CD14-positive monocyte (primary cell): ENCODE measurements around the gene MGAT4A. TPM values are rescaled to one million over a fixed set of nuclear protein-coding genes. Genes with fewer than 3 reads are reported as not detected.

ENCODE experiments used
- DNase-seq, 3 donors: peaks; one replicate each; pipeline ENCODE4 v3.0.0-alpha.2; 2011 to 2022
- H2AFZ ChIP-seq: 2 replicates; pipeline ENCODE4 v1.6.0; 2012; ENCODE audit warnings: mild to moderate bottlenecking, low read depth, low read length, inconsistent platforms; ENCODE audit not compliant: insufficient read depth, poor library complexity, severe bottlenecking
- H3K27ac ChIP-seq, 2 donors: 1 replicate in 1 of 2; 2 replicates in 1 of 2; pipeline ENCODE4 v1.5.1; 2012 to 2013; ENCODE audit warnings: low read length in 2 of 2, control low read depth in 1 of 2, inconsistent platforms in 1 of 2, low read depth in 1 of 2, mild to moderate bottlenecking in 1 of 2
- H3K27me3 ChIP-seq, 2 donors: one replicate each; pipeline versions ENCODE4 v1.6.0 to v1.6.1; 2011 to 2013; ENCODE audit warnings: low read length in 2 of 2; ENCODE audit not compliant: control insufficient read depth in 2 of 2, insufficient read depth in 2 of 2
- H3K36me3 ChIP-seq, 2 donors: replicated peaks in 1 of 2; 1 replicate in 1 of 2; 2 replicates in 1 of 2; pipeline versions ENCODE4 v1.5.1 to v1.6.1; 2012 to 2013; ENCODE audit warnings: low read length in 2 of 2, control low read depth in 1 of 2, inconsistent platforms in 1 of 2, mild to moderate bottlenecking in 1 of 2; ENCODE audit not compliant: insufficient read depth in 2 of 2, control insufficient read depth in 1 of 2
- H3K4me1 ChIP-seq, 2 donors: 1 replicate in 1 of 2; 2 replicates in 1 of 2; pipeline versions ENCODE4 v1.5.1 to v1.6.1; 2012 to 2013; ENCODE audit warnings: low read length in 2 of 2, control low read depth in 1 of 2, inconsistent platforms in 1 of 2, mild to moderate bottlenecking in 1 of 2, moderate library complexity in 1 of 2; ENCODE audit not compliant: insufficient read depth in 2 of 2, control insufficient read depth in 1 of 2
- H3K4me2 ChIP-seq: replicated peaks from 2 replicates; pipeline ENCODE3; 2012; ENCODE audit warnings: low read length, moderate library complexity, mild to moderate bottlenecking; ENCODE audit not compliant: poor library complexity, severe bottlenecking; ENCODE audit errors: extremely low read depth
- H3K4me3 ChIP-seq, 3 experiments: fragments of 200-600 bp in 1 of 3; sonication (generic) in 1 of 3; replicated peaks in 1 of 3; 1 replicate in 2 of 3; 2 replicates in 1 of 3; pipeline ENCODE4 v1.5.1; 2011 to 2013; ENCODE audit warnings: low read length in 3 of 3, mild to moderate bottlenecking in 3 of 3, control low read depth in 2 of 3, low read depth in 2 of 3, inconsistent platforms in 1 of 3, moderate library complexity in 1 of 3
- H3K79me2 ChIP-seq: 2 replicates; pipeline ENCODE4 v1.6.0; 2012; ENCODE audit warnings: mild to moderate bottlenecking, control low read depth, inconsistent platforms, low read length, moderate library complexity; ENCODE audit not compliant: insufficient read depth
- H3K9ac ChIP-seq: 2 replicates; pipeline ENCODE4 v1.6.0; 2017; ENCODE audit warnings: low read length, mild to moderate bottlenecking; ENCODE audit not compliant: insufficient read depth, poor library complexity, severe bottlenecking
- H3K9me3 ChIP-seq, 2 donors: replicated peaks in 1 of 2; 1 replicate in 1 of 2; 2 replicates in 1 of 2; pipeline versions ENCODE4 v1.5.1 to v1.6.1; 2012 to 2013; ENCODE audit warnings: low read length in 2 of 2, control low read depth in 1 of 2; ENCODE audit not compliant: control insufficient read depth in 1 of 2, insufficient read depth in 1 of 2
- H4K20me1 ChIP-seq: 2 replicates; pipeline ENCODE4 v1.6.0; 2012; ENCODE audit warnings: mild to moderate bottlenecking, low read length, control low read depth, moderate library complexity; ENCODE audit not compliant: insufficient read depth
- H3K27ac Mint-ChIP-seq, 7 donors: one replicate each; pipeline ENCODE4 v1.8.0; 2020; ENCODE audit warnings: mild to moderate bottlenecking in 7 of 7, mixed read lengths in 7 of 7, moderate library complexity in 6 of 7, inconsistent platforms in 2 of 7
- H3K27me3 Mint-ChIP-seq, 3 donors: one replicate each; pipeline ENCODE4 v1.8.0; 2021 to 2022; ENCODE audit warnings: low read depth in 3 of 3, mild to moderate bottlenecking in 3 of 3, mixed read lengths in 3 of 3, moderate library complexity in 3 of 3, inconsistent platforms in 1 of 3
- H3K36me3 Mint-ChIP-seq, 2 donors: one replicate each; pipeline ENCODE4 v1.8.0; 2020; ENCODE audit warnings: mixed read lengths in 2 of 2, inconsistent platforms in 1 of 2, mild to moderate bottlenecking in 1 of 2
- H3K4me1 Mint-ChIP-seq: one replicate; pipeline ENCODE4 v1.8.0; 2020; ENCODE audit warnings: mild to moderate bottlenecking, mixed read lengths
- H3K4me3 Mint-ChIP-seq, 2 donors: one replicate each; pipeline ENCODE4 v1.8.0; 2020; ENCODE audit warnings: mild to moderate bottlenecking in 2 of 2, mixed read lengths in 2 of 2, moderate library complexity in 1 of 2
- H3K9me3 Mint-ChIP-seq, 7 donors: one replicate each; pipeline ENCODE4 v1.8.0; 2020 to 2022; ENCODE audit warnings: mixed read lengths in 7 of 7, mild to moderate bottlenecking in 6 of 7, moderate library complexity in 6 of 7, inconsistent platforms in 2 of 7
- CTCF ChIP-seq: fragments of 200-600 bp; IDR thresholded peaks from one replicate; pipeline ENCODE4 v1.8.0; 2022; ENCODE audit warnings: antibody characterized with exemption, mild to moderate bottlenecking
- WGBS: methylation state at CpG from one replicate; pipeline ENCODE4 v1.1.5; 2013; ENCODE audit warnings: missing lambda C conversion rate; ENCODE audit not compliant: insufficient coverage; 5-methylcytosine and 5-hydroxymethylcytosine counted together
- intact Hi-C, 2 donors: fragments of 100-400 bp; cut with micrococcal nuclease; formaldehyde crosslinking; loops; one replicate each; pipeline versions ENCODE4 v1.15.0 to v1.15.1; 2023
- polyA plus RNA-seq, 3 donors: library from polyadenylated mRNA; depleted of rRNA in 1 of 3; unstranded in 2 of 3; stranded (reverse) in 1 of 3; fragments of 300-500 nt in 2 of 3; fragments of >200 nt in 1 of 3; fragmentation: Illumina TruSeq in 2 of 3; gene quantifications; 1 replicate in 2 of 3; 2 replicates in 1 of 3; pipeline ENCODE4 v1.2.3, GENCODE V29; 2012 to 2021

MGAT4A gene
- polyA plus RNA-seq, 3 donors, result 24.3 to 35.9 (median 35.1) TPM

- H3K4me3 ChIP-seq, result no peak overlapping the region
- 57% methylated on average over 4 of the region's 8 CpGs for WGBS
- no peak overlapping the region for H3K4me2 ChIP-seq
- no peaks in the 10 kb centered on the region for H3K27me3 ChIP-seq
- Mint-ChIP-seq H3K36me3 (peaks cover 2 to 4% of the 10 kb centered on the region in 2 donors), H3K27ac (peak overlapping the region in 4 of 7 donors; percentile 18 to 96 (median 72)), H3K9me3 (peaks cover 0 to 3% (median 2%) of the 10 kb centered on the region in 7 donors), H3K27me3 (peaks cover 0 to 2% (median 0%) of the 10 kb centered on the region in 3 donors), H3K4me3 (no peak overlapping the region), H3K4me1 (peaks cover 27% of the 10 kb centered on the region)
- peak overlapping the region; percentile 6 for H2AFZ ChIP-seq
- peaks cover 26 to 28% of the 10 kb centered on the region in 2 donors for H3K4me1 ChIP-seq
- no peaks in the 10 kb centered on the region for H3K9me3 ChIP-seq
- intact Hi-C loops, result no loop called here
- no peaks in the 10 kb centered on the region for H4K20me1 ChIP-seq
- TF ChIP-seq CTCF, result no peak
- peak overlapping the region; percentile 43 to 81 for H3K27ac ChIP-seq
- DNase-seq, result no peak
- no peaks in the 10 kb centered on the region for H3K36me3 ChIP-seq
- H3K79me2 ChIP-seq, result no peaks in the 10 kb centered on the region
- H3K9ac ChIP-seq, result no peak overlapping the region
Measured at GRCh38 chr2:98747888-98748287, 17.0 kb upstream of the MGAT4A start.

GRCh38 chr2:98746426-98746825 is 15.5 kb upstream of the MGAT4A start:
- H3K4me2 ChIP-seq, result no peak overlapping the region
- H3K27me3 Mint-ChIP-seq, result peaks cover 0 to 5% (median 4%) of the 10 kb centered on the region in 3 donors
- H3K36me3 Mint-ChIP-seq, result peaks cover 1 to 4% of the 10 kb centered on the region in 2 donors
- no peaks in the 10 kb centered on the region for H4K20me1 ChIP-seq
- H3K79me2 ChIP-seq, result no peaks in the 10 kb centered on the region
- no peak overlapping the region for H3K27ac Mint-ChIP-seq
- H3K9ac ChIP-seq, result no peak overlapping the region
- no peak overlapping the region for H3K4me3 Mint-ChIP-seq
- H3K27ac ChIP-seq, result no peak overlapping the region
- no peak overlapping the region for H3K4me3 ChIP-seq
- H3K36me3 ChIP-seq, result no peaks in the 10 kb centered on the region
- no peak for DNase-seq
- no peaks in the 10 kb centered on the region for H3K27me3 ChIP-seq
- intact Hi-C loops, result no loop called here
- peaks cover 0 to 3% (median 0%) of the 10 kb centered on the region in 7 donors for H3K9me3 Mint-ChIP-seq
- no peak overlapping the region for H2AFZ ChIP-seq
- no peak for TF ChIP-seq CTCF
- peaks cover 26 to 28% of the 10 kb centered on the region in 2 donors for H3K4me1 ChIP-seq
- H3K4me1 Mint-ChIP-seq, result peaks cover 27% of the 10 kb centered on the region
- H3K9me3 ChIP-seq, result no peaks in the 10 kb centered on the region
